Fibroblast of skin of left biceps (primary cell): Measurements from ENCODE around the gene GEMIN7.

Experiments
- DNase-seq, 2 experiments: peaks; one replicate each; pipeline ENCODE4 v3.0.0-alpha.2; 2013; ENCODE audit warnings: low read depth in 2 of 2

Gene GEMIN7

GRCh38 chr19:45128806-45129205 is 49.7 kb downstream of the GEMIN7 start:
- DNase-seq, result no peak

GRCh38 chr19:45130236-45130635 is 51.2 kb downstream of the GEMIN7 start:
- no peak for DNase-seq

DNA sequence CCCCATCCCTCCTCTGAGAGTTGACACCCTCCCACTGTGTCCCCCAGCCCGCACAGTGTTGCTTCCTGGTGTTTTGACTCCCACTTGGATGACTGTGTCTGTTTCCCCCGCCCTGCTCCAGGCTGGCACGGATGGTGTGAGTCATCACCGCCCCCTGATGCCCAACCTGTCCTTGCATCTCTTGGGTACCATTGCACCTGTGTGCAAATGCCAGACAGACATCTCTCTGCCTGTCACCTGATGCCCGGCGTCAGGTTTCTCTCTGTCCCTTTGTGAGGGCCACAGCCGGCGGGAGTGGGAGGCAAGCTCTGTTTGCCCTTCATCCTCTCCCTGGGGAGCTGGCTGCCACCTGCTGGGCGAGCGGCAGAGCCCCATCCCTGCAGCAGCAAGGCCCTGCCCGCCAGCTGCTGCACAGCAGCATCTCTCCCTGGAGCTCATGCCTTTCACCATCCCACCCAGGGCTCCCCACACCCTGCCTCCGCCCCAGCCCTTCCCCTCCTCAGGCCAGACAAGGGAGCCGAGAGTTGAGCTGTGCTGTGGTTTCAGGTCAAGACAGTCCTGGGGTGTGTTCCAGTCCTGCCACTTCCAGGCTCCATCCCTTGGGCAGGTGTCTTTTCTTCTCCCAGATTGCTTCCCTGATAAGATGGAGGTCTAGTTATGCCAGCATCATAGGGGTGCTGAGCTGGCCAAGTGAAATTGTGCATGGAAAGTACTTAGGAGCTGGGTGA is 52.0 kb downstream of the GEMIN7 start:
- no peak for DNase-seq

- no peak for DNase-seq
Measured at GRCh38 chr19:45133661-45134060, 54.6 kb downstream of the GEMIN7 start.

DNA sequence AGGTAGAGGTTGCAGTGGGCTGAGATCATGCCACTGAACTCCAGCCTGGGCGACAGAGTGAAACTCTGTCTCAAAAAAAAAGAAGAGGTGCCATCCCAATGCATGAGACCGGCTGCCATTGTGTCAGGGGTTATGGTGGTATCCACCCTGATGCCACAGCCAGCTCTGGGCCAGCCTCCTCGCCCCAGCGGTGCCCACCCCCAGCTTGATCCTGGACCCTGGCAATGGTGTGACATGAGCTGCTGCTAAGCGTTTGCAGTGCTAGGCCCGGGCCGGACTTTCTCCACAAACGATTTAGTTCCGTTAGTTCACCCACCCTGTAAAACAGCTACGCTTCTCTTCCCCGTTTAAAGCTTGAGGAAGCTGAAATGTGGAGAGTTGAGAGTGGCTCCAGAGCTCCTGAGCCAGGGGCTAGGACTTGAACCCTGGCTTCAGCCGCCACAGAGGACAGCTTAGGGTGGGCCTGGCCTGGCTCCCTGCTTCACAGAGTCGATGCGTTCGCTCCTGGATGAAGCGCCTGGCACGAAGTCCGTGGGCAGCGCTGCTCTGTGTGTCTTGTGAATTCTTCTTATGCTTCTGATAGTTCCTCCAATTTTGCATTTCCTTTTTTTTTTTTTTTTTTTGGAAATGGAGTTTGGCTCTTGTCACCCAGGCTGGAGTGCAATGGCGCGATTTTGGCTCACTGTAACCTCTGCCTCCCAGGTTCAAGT is 56.3 kb downstream of the GEMIN7 start:
- no peak for DNase-seq

DNA sequence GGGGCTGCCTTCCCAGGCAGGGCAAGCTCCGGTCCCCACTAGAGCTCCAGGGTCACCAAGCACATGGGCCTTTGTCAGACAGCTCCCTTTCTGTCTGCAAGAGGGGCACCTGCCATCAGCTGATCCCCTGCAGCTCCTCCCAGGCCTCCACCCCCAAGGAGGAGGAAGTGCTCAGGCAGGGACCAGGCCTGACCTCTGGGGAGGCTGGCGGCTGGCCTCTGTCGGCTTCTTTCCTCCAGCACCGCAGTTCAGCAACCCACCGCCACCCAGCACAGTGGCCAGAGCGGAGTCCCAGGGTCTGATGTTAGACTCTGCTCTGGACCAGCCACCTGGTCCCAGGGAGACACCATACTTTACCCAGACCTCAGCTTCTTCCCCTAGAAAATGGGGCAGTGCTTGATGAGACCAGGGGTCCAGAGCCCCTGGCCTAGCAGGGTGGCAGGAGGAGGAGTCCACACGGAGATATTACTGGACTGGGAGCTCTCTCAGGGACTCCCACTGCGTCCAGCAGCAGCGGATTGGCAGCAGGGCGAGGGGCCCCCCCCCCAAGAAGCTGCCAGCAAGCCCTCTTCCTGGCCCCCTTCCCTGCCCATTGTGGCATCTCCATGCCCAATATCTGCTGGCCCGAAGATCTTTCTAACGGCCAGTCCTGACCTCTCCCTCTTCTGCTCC is 57.6 kb downstream of the GEMIN7 start:
- DNase-seq, result no peak

DNA sequence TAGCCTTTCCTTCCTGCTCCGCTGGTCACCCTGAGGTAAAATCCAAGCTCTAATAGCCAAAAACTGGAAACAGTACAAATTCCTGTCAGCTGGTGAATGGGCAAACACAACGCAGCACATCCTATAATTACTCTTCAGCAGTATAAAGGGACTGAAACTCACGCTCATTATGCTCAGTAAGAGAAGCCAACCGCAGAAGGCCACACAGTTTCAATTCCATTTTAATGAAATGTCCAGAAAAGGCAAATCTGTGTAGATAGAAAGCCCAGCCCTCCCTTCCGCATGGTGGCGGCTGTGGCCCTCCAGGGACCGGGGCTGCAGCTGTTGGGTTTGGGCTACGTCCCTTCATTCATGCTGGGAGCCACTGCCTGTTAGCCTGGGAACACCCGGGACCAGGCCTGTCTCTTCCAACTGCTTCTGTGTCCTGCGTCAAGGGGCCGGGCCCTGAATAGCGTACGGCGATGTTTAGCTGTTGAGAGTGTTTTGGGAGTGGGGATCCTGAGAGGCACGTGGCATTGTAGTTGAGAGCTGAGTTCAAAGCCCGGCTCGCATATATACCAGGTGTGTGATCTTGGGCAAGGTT is 58.2 kb downstream of the GEMIN7 start:
- DNase-seq, result no peak

DNA sequence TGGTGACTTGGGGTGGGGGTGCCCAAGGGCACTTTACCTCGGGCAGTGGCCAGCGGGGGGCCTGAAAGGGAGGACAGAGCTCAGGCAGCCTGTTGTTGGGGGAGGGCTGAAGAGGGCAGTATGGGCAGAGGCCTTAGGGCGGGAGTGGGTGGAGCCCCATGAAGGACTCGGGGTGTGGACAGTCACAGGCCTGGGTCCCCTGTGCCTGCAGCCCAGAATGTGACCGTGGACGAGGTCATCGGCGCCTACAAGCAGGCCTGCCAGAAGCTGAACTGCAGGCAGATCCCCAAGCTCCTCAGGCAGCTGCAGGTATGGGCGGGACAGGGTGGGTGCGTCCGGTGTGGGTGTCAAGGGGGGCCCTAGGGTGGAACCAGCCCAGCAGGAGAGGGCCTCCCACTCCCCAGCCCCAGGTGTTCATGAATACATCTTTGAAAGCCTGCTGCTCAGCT is 59.3 kb downstream of the GEMIN7 start:
- no peak for DNase-seq

GRCh38 chr19:45139286-45140143 is 60.5 kb downstream of the GEMIN7 start:
- no peak for DNase-seq

DNA sequence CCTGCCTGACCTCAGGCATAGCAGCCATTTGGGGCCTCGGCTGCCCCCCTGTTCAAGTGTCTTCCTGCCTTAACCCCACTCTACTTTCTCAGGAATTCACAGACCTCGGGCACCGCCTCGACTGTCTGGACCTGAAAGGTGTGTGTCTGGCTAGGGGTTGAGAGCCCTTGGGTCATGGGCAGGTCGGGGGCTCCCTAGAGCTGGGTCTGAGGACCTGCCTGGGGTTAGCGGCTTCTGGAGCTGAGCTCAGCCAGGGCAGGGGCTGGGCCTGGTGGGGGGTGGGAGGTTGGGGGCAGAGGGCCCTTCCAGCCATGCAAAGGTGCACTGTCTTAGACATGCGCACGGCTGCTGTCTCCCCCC is 61.1 kb downstream of the GEMIN7 start:
- no peak for DNase-seq

- DNase-seq, result no peak
Measured at GRCh38 chr19:45140533-45140932, 61.5 kb downstream of the GEMIN7 start.
